ENCODE measurements around the gene STK32C.
"Not testable (repeated sequence)": the region's sequence is repeated elsewhere in the genome, so short reads cannot be mapped to it uniquely, and the experiment has no call there.

The STK32C gene

DNA sequence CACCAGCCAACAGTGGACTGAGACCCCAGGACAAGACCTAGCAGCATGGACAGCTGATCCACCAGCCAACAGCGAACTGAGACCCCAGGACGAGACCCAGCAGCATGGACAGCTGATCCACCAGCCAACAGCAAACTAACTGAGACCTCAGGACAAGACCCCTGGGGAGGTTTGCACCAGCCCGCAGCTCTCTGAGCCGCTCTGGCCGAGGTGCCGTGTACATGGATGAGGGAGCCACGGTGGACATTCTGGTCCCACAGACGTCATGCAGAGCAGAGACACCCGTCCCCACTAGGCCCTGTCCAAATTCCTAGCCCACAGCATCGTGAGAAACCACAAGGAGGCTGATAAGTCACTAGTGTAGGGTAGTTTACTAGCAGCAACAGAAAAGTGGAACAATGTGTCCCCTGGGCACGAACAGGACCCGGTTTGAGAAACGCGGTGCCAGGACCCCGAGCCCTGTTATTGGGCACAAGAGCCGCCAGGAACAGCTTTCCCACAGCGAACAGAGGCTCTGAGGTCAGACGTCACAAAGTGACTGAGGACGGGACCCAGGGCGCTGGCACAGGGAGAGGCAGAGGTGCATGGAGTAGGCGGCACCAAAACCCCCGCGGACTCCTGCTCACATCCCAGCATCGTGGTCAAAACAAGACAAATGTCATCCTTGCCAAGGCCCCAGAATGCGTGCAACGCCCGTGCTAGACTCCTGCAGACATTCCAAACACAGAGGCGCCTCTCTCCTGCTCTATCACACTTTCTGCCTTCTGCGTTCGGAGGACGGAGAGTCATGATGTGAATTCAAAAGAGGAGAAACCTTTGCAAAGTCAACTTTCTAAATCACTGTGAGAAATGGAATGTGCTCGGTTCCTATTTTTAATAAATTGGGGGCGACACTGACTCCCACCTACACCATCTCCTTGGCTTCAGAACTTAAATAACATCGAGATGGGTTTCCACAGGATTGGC lies 8.1 kb downstream of the STK32C start:
- DNase-seq = no peak

DNA sequence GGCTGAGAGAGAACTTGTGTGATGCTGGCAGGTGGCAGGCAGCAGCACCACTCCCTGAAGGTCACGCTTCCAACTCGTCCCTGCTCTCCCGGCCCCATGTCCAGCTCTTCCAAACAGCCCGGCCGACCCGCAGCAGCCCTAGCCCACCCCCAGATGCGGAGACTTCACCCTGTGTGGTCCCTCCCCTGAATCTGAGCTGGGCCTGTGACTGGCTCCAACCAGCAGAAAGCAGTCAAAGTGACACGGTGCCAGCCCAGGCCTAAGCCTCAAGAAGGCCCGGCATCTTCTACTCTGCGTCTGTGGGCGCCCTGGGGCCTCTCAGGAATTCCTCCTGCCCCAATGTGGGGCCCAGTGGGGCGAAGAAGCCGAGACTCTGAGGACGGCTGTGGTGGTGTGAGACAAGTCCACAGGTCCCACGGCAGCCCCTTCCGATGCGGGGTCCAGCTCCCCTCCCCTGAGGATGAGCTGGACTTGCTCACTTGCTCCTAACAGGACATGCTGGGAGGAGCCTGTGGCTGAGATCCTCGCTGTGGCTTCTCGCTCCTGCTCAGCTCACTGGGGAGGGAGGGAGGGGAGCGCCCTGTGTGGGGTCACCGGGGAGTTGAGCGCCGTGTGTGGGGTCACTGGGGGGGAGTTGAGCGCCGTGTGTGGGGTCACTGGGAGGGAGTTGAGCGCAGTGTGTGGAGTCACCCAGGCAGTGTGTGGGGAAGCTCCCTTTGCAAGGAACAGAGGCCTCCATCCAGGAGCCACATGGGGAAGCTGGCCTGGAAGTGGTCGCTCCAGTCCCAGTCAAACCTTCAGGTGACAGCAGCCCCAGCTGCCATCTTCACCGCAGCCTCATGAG lies 9.5 kb downstream of the STK32C start:
- no peak for DNase-seq

GRCh38 chr10:132297526-132297925 lies 10.2 kb downstream of the STK32C start:
- no peak for DNase-seq

- no peak for DNase-seq
These were observed 10.9 kb downstream of the STK32C start for GRCh38 chr10:132296666-132297443.

DNA sequence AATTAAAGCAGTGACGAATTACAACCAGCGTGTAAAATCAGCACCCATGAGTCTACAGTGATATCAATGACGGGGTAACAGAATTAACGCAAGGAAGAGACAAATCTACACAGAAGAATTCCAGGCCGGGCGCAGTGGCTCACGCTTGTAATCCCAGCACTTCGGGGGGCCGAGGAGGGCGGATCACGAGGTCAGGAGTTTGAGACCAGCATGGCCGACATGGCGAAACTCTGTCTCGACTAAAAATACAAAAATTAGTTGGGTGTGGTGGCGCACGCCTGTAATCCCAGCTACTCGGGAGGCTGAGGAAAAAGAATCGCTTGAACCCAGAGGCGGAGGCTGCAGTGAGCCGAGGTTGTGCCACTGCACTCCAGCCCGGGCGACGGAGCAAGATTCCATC lies 12.3 kb downstream of the STK32C start:
- not testable (repeated sequence) for DNase-seq

- DNase-seq = no peak
These were observed 13.0 kb downstream of the STK32C start for GRCh38 chr10:132294561-132295318.

- DNase-seq = no peak
These were observed 13.8 kb downstream of the STK32C start for GRCh38 chr10:132293813-132294520.

DNA sequence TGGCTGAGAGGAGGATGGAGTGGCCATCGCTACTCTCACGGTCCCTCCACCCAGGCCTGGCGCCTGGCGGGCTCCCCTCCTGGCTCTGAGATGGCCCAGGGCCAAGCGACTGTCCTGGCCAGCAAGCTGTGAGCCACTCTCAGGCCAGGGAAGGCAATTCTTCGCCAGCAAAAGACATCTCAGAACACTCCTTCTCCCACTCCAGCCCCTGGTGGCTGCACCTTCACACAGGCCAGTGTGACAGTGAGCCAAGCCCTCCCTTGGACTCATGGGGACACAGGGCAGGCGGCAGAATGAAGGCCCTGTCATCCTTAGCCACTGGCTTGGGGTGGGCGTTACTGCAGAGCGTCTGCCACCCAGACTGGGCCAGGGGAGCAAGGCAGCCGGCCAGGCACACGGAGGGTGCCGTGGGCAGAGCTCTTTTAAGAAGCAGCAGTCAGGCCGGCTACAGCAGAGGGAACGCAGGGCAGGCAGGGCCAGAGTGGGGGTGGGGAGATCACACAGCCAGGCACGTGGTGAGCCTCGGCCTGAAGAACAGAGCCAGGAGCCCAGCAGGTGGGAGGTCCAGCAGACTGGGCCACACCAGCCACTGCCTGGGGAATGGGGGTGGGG lies 14.4 kb downstream of the STK32C start:
- DNase-seq = no peak

- DNase-seq = no peak
These were observed 15.2 kb downstream of the STK32C start for GRCh38 chr10:132292287-132293200.

DNA sequence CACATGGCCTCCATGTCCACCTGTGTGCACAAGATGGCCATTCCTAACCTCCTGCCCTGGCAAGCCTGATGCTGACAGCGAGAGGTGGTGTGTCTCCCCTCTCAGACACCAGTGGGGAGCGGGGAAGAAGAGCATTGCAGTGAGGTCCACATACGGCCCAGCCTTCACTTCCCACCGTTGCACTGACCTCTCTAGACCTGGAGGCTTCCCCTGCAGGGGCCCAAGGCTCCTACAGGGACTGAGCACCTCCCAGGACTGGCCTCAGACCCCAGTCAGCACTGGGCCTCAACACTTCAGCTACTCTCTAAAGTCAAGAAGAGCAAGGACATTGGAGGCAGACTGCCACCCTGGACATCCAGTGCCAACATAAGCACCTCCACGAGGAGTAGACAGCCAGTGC lies 15.9 kb downstream of the STK32C start:
- no peak for DNase-seq

GRCh38 chr10:132290631-132291030 lies 17.1 kb downstream of the STK32C start:
- DNase-seq = no peak

DNA sequence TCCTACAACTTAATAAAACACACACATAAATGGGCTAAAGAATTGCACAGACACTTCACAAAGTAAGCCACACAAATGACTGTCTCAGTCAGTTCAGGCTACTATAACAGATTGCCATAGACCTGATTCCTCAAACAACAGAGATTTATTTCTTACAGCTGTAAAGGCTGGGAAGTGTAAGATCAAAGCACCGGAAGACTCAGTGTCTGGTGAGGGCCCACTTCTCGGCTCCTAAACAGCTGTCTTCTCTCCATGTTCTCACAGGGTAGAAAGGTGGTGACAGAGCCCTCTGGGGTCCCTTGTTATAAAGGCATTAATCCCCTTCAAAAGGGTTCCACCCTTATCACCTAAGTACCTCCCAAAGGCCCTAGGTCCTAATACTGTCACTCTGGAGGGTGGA lies 18.3 kb downstream of the STK32C start:
- no peak for DNase-seq

- DNase-seq = no peak
These were observed 24.0 kb downstream of the STK32C start for GRCh38 chr10:132283604-132284382.

DNA sequence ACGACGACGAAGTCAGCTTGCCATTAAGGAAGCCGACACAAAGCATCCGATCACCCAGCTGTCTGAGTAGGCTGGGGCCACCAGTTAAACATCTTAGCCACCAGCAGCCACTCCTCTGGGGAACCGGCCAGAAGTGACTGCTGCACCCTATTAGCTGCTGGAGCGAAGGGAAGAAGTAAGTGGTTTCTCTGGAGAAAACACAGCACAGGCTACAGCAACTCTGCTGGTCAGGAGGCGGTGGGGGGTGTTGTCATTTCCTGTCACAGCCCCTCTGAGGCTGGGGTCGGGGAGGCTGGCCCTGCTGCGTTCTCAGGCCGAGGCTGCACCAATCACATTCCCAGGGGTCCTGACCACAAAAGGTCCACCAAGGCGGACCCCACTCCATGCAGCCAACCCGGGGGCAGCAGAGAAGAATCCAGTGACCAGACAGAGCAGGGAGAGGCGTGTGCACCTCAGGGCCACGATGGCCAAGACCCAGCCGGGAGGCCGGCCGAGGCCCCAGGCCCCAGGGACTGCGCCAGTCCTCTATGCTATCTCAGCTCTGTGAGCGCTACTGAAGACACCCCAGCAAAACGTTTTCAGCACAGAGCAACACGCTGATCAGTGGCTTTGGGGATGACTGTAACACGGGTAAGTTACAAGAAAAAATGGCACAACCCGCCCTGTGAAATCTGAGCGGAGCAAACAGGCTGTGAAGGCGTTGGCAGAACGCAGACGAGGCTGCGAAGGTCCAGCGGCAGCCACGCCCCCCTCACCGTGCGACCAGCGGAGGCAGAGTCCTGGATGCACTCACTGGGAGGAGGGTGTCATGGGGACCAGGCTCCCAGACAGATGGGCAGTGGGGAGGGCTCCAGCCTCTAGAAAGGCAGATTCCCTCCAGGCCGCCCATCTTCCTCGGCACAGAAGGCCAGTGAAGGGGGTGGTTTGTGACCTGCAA lies 24.8 kb downstream of the STK32C start:
- no peak for DNase-seq

GRCh38 chr10:132281915-132282666 lies 25.7 kb downstream of the STK32C start:
- no peak for DNase-seq

GRCh38 chr10:132280646-132281074 lies 27.1 kb downstream of the STK32C start:
- no peak for DNase-seq
